Measurements from ENCODE around the gene CATSPER1.

CATSPER1 gene

DNA sequence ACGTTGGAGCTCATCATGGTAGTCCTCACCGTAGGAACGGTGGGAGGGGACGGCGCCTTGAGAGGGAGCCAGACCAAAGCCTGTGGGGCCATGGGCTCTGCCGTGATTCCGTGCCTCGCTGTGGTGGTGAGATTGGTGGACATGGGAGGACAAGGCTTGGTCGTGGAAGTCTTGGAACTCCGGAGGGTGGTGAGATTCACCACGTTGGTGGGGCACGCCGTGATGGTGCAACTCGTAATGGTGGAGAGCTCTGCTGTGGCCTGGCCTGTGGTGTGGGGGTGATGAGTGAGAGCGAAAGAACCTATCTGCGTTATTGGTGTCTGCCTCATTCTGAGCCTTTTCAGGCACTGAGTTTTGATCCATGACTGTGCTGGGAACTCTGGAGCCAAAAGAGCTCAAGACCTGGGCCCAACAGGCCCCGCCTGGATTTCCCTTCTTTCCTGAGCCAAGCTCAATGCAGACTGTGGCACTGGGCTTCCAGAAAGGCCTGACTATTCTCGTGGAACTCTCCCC lies at the start of gene CATSPER1:
Gene CATSPER1 (minus strand): TSS at position 463 of the 513 bp plus-strand sequence. CDS start 100 bp downstream, at position 363.
- DNase-seq: no peak

- no peak for DNase-seq
Observed at GRCh38 chr11:66075273-66075672, 49.0 kb upstream of the CATSPER1 start.

GRCh38 chr11:66073669-66074068 lies 47.4 kb upstream of the CATSPER1 start:
- DNase-seq: no peak

- DNase-seq: no peak
Observed at GRCh38 chr11:66072518-66072917, 46.2 kb upstream of the CATSPER1 start.

DNA sequence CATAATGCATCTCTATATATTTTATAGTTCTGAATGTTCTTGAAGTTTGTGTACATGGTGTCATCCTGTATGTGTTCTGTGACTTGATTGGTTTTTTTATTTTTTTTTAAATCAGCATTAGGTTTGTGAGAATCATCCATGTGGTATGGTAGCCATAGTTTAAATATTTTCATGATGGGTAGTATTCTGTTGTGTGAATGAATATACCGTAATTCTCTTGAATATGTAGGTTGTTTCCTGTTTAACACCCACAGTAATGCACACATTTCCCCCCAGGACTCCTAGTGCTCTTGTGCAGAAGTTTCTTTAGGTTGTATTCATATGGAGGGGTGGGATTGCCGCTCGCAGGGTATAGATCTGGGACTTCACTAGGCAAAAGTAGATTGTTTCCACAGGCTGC lies 45.8 kb upstream of the CATSPER1 start:
- DNase-seq: no peak

- DNase-seq: no peak
Observed at GRCh38 chr11:66071381-66071801, 45.1 kb upstream of the CATSPER1 start.

DNA sequence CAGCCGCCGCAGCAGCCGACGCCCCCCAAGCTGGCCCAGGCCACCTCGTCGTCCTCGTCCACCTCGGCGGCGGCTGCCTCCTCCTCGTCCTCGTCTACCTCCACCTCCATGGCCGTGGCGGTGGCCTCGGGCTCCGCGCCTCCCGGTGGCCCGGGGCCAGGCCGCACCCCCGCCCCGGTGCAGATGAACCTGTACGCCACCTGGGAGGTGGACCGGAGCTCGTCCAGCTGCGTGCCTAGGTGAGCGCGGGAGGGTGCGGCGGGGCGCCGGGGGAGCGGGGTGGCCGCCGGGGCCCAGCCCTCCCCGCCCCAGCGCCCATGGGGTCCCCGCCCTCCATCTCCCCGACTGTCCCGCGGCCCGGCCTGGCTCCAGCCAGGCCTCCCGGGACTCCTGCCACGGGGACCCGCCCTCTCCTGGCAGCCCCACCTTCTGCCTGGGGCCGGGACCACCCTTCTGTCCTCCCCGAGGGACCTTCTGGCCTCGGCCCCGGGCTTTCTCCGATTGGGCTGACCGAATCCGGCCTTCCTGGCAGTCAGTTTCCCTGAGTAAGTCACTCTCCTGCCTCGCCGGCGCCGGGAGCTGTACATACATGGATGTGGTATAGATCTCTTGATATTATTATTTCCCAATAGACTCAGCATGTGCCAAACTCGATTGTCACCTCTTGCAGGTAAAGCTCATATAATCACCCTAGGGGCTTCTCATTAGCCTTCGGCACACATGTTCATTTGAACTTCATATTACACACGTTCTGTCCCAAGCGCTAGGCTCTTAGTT lies 44.5 kb upstream of the CATSPER1 start:
- no peak for DNase-seq

DNA sequence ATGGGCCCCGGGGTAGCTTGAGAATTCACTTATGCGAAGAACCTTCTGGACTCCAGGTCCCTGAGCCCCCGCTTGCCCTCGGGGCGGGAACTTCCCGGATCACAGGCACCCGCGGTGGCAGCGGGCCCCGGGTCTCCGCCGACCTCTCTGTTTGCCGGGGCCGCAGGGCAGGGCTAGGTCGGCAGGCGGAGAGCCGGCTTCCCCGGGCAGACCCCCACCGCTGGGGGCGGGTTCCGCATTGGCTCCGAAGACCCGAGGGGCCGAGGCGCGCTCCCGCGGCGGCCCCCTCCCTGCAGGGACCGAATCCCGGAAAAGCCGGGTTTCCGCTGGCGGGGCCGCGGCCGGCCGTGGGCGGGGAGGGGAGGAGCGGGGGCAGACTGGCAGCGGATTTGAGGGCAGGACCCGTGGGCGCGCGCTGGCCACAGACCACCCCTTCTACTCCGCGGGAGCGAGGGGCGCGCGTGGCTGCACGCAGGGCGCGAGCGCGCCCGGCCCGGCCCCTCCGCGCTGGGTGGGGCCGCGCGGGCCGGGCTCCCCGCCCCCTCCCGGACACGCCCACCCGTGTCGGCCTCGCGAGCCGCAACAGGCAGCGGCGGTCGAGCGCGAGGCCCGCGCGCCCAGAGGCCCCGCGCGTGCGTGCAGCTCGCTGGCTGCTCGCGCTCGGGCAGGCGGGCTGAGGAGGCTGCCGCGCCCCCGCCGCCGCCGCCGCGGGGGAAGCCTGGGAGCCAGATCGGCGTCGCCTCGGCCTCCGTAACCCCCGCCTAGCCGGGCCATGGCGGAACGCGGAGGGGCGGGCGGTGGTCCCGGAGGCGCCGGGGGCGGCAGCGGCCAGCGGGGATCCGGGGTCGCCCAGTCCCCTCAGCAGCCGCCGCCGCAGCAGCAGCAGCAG lies 43.7 kb upstream of the CATSPER1 start, which contains the start of gene PACS1:
Gene PACS1 (plus strand): TSS at position 558 of the 889 bp plus-strand sequence. CDS start 215 bp downstream, at position 773.
- peak; percentile 62 for DNase-seq

- DNase-seq: peak; percentile 24
Observed at GRCh38 chr11:66068923-66069714, 42.8 kb upstream of the CATSPER1 start.

DNA sequence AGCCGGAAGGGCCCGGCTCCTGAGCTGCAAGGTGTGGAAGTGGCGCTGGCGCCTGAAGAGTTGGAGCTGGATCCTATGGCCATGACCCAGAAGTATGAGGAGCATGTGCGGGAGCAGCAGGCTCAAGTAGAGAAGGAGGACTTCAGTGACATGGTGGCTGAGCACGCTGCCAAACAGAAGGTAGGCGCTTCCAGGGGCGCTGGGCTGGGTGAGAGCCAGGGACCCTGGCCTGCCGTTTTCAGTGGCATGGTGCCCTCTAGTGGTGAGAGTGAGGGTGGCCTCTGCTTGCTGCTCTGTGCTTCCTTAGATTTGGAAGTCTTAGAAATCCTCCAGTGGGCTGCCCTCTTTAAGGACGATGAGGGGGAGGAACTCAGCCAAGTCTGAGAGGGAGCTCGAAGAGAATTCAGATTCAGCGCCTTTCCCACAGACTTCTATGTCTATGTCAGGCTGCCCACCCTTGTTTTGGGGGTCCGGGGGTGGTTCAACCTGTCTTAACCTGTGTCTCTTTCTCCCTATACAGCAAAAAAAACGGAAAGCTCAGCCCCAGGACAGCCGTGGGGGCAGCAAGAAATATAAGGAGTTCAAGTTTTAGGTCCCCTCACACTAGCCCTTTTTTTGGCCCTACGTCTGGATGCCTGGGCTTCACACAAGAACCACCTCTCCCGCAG lies 42.0 kb upstream of the CATSPER1 start:
- DNase-seq: peak; percentile 63

DNA sequence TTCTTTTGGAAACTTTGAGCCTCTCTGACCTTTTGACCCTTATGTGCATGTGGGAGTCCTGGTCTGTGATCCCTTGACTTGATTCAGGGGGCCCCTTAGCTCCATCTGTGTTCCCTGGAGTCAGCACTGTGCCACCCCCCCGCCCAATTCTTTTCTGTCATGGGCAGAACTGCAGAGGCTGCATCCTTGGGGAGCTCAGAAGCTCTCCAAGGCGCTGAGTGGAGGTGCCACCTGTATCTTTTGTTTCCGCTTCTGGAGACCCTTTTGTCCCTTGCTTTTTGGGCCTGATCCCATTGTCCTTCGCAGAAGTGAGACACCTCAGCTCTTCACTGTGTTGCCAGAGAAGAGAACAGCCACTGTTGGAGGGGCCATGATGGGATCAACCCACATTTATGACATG lies 41.4 kb upstream of the CATSPER1 start:
- DNase-seq: no peak

DNA sequence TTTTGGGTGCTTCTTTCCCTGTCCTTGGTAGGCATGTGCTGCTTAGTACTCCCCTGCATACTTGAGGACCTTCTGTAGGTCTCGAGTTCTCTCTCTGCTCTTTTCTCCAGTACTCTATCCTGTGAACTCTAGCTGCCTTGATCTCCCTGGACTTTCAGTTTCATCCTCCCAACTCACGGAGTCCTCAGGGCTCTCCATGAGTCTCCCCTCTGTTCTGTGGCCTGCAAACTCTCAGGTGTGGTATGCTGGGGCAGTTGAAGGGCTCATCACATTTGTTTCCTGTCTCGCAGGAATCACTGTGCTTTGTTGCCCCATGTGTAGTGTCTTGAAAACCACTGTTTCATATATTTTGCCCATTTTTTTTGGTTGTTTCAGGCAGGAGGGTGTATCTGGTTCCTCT lies 40.5 kb upstream of the CATSPER1 start:
- DNase-seq: no peak

DNA sequence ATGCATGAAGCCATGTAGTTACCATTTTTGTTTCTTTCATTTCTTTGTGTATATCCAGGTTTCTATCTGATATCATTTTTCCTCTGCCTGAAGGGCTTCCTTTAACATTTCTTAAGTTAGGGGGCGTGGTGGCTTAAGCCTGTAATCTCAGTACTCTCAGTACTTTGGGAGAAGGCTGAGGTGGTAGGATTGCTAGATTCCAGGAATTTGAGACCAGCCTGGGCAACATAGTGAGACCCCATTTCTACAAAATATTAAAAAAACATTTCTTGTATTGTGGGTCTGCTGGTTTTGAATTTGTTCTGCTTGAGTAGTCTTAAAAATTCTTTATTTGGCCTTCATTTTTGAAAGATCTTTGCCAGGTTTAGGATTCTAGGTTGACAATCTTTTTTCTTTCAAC lies 38.3 kb upstream of the CATSPER1 start:
- DNase-seq: no peak

DNA sequence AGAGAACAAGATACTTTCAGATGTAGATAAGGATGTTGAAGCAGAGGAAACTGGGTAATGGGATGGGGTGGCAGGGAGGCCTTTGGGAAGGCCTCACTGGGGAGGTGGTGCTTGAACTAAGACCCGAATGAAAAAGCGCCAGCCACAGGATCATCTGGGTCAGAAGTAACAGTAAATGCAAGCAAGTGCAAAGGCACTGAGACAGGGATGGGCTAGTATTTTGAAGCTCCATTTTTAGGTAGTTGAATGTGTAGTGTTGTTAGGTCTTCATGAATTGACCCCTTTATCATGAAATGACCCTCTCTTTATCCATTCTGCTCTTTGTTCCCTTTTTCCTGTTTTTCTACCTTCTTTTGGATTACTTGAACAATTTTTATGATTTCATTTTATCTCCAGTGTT lies 37.6 kb upstream of the CATSPER1 start:
- DNase-seq: no peak

GRCh38 chr11:66062408-66062807 lies 36.1 kb upstream of the CATSPER1 start:
- no peak for DNase-seq

GRCh38 chr11:66061268-66061667 lies 35.0 kb upstream of the CATSPER1 start:
- DNase-seq: no peak

DNA sequence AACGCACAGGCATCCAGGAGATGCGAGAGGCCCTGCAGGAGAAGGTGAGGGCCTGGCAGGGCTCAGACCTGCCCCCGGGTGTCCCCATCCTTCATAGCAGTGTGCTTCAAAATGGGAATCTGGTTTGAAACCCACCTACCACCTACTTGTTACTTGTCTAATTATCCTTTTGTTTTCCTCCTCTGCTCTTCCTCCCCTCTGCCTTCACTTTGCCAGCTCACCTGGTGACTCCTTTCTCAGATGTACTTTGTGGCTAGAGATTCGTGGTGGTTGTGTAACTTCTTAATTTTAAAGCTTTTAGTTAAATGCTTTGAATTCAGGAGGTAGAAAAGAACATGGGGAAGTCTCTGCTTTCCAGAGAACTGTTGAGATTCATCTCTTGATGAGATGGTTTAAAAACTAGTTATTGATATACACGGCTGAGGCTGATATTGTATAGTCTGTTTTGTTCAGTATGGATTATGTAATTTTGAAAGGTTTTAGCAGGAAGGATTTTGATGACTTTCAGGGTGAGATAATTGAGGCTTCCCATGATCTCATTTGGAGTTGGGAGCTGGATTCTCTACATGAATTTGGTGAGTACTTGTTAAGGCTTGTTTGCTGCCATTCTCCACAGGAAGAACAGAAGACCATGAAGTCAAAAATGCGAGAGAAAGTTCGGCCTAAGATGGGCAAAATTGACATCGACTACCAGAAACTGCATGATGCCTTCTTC lies 33.8 kb upstream of the CATSPER1 start:
- DNase-seq: no peak

GRCh38 chr11:66056501-66056900 lies 30.2 kb upstream of the CATSPER1 start:
- no peak for DNase-seq

DNA sequence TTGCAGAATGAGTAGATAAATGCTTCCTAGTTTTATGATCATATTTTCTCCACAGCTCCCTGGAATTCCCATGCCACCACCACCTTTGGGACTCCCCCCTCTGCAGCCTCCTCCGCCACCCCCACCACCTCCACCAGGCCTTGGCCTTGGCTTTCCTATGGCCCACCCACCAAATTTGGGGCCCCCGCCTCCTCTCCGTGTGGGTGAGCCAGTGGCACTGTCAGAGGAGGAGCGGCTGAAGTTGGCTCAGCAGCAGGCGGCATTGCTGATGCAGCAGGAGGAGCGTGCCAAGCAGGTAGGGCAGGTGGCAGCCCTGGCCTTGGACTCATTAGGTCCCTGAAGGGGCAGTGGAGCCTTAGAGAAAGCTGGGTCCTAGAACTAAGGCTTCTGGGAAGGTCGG lies 28.7 kb upstream of the CATSPER1 start:
- no peak for DNase-seq

- no peak for DNase-seq
Observed at GRCh38 chr11:66052664-66052982, 26.3 kb upstream of the CATSPER1 start.

GRCh38 chr11:66051766-66052663 lies 25.7 kb upstream of the CATSPER1 start, which contains the start of gene SF3B2:
Gene SF3B2, plus strand, starts transcription at chr11:66052364. Its CDS starts 21 bp downstream, at chr11:66052385.
- DNase-seq: peak; percentile 99

All from NCI-H1092 treated with DMSO at 0.1 percent for 48 hours (cell line).